ENCODE results near the gene SNX22. TPM values are rescaled to one million over a fixed set of nuclear protein-coding genes. Genes with fewer than 3 reads are reported as not detected.

The SNX22 gene
- total and polyA plus RNA-seq, 12 donors = 0.66 to 10.0 (median 1.6) TPM

DNA sequence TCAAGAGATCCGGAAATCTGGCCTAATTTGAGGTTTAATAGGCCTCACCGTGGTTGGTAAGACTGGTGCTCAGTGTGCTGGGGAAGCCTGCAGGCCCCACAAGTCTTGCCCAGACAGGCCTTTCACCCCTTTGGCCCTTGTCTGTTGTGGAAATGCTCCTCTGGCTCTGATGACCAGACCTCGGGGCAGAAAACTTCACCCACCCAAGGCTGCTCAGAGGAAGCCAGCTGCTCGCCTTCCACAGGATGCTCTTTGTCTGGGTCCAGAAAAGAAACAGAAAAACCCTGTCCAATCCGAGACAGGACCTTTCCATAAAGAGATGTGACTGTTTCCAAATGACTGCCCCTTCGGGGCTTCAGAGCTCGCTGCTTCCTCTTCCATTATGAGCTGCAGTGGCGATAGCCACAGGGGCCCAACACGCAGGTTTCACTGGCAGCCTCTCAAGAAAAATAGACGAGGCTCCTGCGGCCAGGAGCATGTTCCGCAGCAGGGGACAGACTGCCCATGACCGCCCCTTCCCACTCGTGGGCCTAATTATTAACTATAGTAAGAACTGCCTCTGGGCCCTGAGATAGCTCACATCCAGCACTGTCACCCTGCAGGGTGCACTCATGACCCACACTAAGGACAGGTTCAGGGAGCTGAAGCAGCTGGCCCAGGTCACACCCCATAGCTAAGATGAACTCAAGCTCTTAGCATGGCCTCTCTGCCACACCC, 6.8 kb upstream of the SNX22 start:
- no peaks in the 10 kb centered on the region for H3K9me3 ChIP-seq
- DNase-seq (no peak), ATAC-seq (peak in 1 of 8 donors; percentile 2)
- peaks cover 2 to 21% (median 11%) of the 10 kb centered on the region in 9 donors for H3K4me1 ChIP-seq
- H3K4me3 ChIP-seq = no peak overlapping the region
- peak overlapping the region in 1 of 10 donors; percentile 6 for H3K27ac ChIP-seq
- H3K36me3 ChIP-seq = peaks cover 0 to 67% (median 21%) of the 10 kb centered on the region in 9 donors
- no peaks in the 10 kb centered on the region for H3K27me3 ChIP-seq
- intact Hi-C loops (cut with DNase I) = no loop called here
- 72 to 73% methylated on average over 14 of the region's 14 CpGs for WGBS, 2 donors
- TF ChIP-seq CTCF (IDR thresholded peaks at IDR 0.05) = no peak

- Histone ChIP-seq H3K4me1 (peaks cover 3 to 28% (median 13%) of the 10 kb centered on the region in 9 donors), H3K4me3 (no peak overlapping the region), H3K27ac (peak overlapping the region in 9 of 10 donors; percentile 26 to 70 (median 65)), H3K9me3 (no peaks in the 10 kb centered on the region), H3K27me3 (peaks cover 0 to 9% (median 0%) of the 10 kb centered on the region in 7 donors), H3K36me3 (peaks cover 0 to 56% (median 21%) of the 10 kb centered on the region in 9 donors)
- TF ChIP-seq CTCF (IDR thresholded peaks at IDR 0.05) = no peak
- peak; percentile 76 to 94 (median 88) for ATAC-seq
- intact Hi-C loops (cut with DNase I) = no loop called here
- DNase-seq = peak; percentile 58 to 72
- WGBS, 2 donors = 31 to 50% methylated on average over 6 of the region's 6 CpGs
These were observed 5.5 kb upstream of the SNX22 start for GRCh38 chr15:64146041-64146440.

- TF ChIP-seq CTCF (IDR thresholded peaks at IDR 0.05) = no peak
- ATAC-seq (no peak), DNase-seq (no peak)
- no peaks in the 10 kb centered on the region for H3K9me3 ChIP-seq
- WGBS, 2 donors = 76 to 84% methylated on average over 3 of the region's 3 CpGs
- H3K27ac ChIP-seq = peak overlapping the region in 8 of 10 donors; percentile 26 to 70 (median 65)
- intact Hi-C loops (cut with DNase I) = no loop called here
- H3K4me3 ChIP-seq = no peak overlapping the region
- peaks cover 0 to 51% (median 21%) of the 10 kb centered on the region in 9 donors for H3K36me3 ChIP-seq
- peaks cover 0 to 14% (median 0%) of the 10 kb centered on the region in 7 donors for H3K27me3 ChIP-seq
- peaks cover 6 to 32% (median 14%) of the 10 kb centered on the region in 9 donors for H3K4me1 ChIP-seq
These were observed 5.0 kb upstream of the SNX22 start for GRCh38 chr15:64146520-64146884.

GRCh38 chr15:64146885-64147681, 4.4 kb upstream of the SNX22 start:
- peak in 4 of 8 donors; percentile 3 to 24 (median 16) for ATAC-seq
- DNase-seq = no peak
- H3K4me1 ChIP-seq = peaks cover 12 to 38% (median 19%) of the 10 kb centered on the region in 9 donors
- H3K36me3 ChIP-seq = peaks cover 0 to 45% (median 21%) of the 10 kb centered on the region in 9 donors
- 65 to 74% methylated on average over 26 of the region's 26 CpGs for WGBS, 2 donors
- H3K27me3 ChIP-seq = peaks cover 0 to 20% (median 0%) of the 10 kb centered on the region in 7 donors
- no peaks in the 10 kb centered on the region for H3K9me3 ChIP-seq
- no peak overlapping the region for H3K4me3 ChIP-seq
- TF ChIP-seq CTCF (IDR thresholded peaks at IDR 0.05) = no peak
- intact Hi-C loops (cut with DNase I) = no loop called here
- peak overlapping the region in 4 of 10 donors; percentile 57 to 65 (median 62) for H3K27ac ChIP-seq
